Transverse colon (tissue), 4 donors: ENCODE data around the gene TEAD2. TPM values are rescaled to one million over a fixed set of nuclear protein-coding genes. Genes with fewer than 3 reads are reported as not detected.

Experiments
- DNase-seq: peaks from one replicate; pipeline ENCODE4 v3.0.0-alpha.2; 2019
- H3K27ac ChIP-seq, 4 donors: fragments of 200-600 bp; sonication (generic); 2 replicates each; pipeline ENCODE4 v1.5.1; 2016 to 2018; ENCODE audit warnings: inconsistent platforms in 4 of 4
- H3K27me3 ChIP-seq: fragments of 200-600 bp; sonication (generic); 2 replicates; pipeline ENCODE4 v1.5.1; 2017; ENCODE audit warnings: inconsistent platforms
- H3K36me3 ChIP-seq, 4 donors: fragments of 200-600 bp; sonication (generic); 2 replicates each; pipeline ENCODE4 v1.5.1; 2017 to 2019; ENCODE audit warnings: inconsistent platforms in 4 of 4
- H3K4me1 ChIP-seq, 4 donors: fragments of 200-600 bp; sonication (generic); 2 replicates each; pipeline ENCODE4 v1.5.1; 2017 to 2020; ENCODE audit warnings: inconsistent platforms in 4 of 4
- H3K4me3 ChIP-seq, 4 donors: fragments of 200-600 bp; sonication (generic); 1 replicate in 1 of 4; 2 replicates in 3 of 4; pipeline versions ENCODE4 v1.5.1 to v1.6.1; 2017 to 2019; ENCODE audit warnings: inconsistent platforms in 4 of 4
- H3K9me3 ChIP-seq, 2 donors: fragments of 200-600 bp; sonication (generic); 2 replicates each; pipeline ENCODE4 v1.5.1; 2017 to 2019; ENCODE audit warnings: inconsistent platforms in 2 of 2
- CTCF ChIP-seq, 5 experiments: fragments of 200-600 bp in 3 of 5; fragments of 450-650 bp in 2 of 5; sonication (generic) in 3 of 5; IDR thresholded peaks; 1 replicate in 2 of 5; 2 replicates in 3 of 5; pipeline ENCODE4 v1.5.1; 2016 to 2017; ENCODE audit warnings: antibody characterized with exemption in 5 of 5, inconsistent platforms in 3 of 5, mild to moderate bottlenecking in 2 of 5, moderate library complexity in 1 of 5
- EP300 ChIP-seq: sonication (generic); formaldehyde crosslinking; IDR thresholded peaks from one replicate; pipeline ENCODE4 v1.6.1; 2017; ENCODE audit warnings: antibody characterized with exemption, low read depth
- POLR2A ChIP-seq: fragments of 450-650 bp; IDR thresholded peaks from one replicate; pipeline ENCODE4 v1.6.1; 2016; ENCODE audit warnings: antibody characterized with exemption, mild to moderate bottlenecking, moderate library complexity
- POLR2AphosphoS5 ChIP-seq, 3 donors: sonication (generic); formaldehyde crosslinking; IDR thresholded peaks; one replicate each; pipeline ENCODE4 v1.6.1; 2016; ENCODE audit warnings: antibody characterized with exemption in 3 of 3
- WGBS, 2 donors: methylation state at CpG; one replicate each; pipeline ENCODE4 v1.1.5; 2018; ENCODE audit warnings: low coverage in 1 of 2; 5-methylcytosine and 5-hydroxymethylcytosine counted together
- in situ Hi-C, 4 donors: fragments of 200-750 bp; cut with MboI; loops; one replicate each; pipeline versions ENCODE4 v1.15.0 to v1.15.1; 2017; ENCODE audit warnings: low sequenced_read_pairs in 3 of 4, low pct_ligation_motif_present in 1 of 4, low pct_unique_long_range_greater_than_20kb in 1 of 4
- intact Hi-C: fragments of 100-400 bp; cut with DNase I; formaldehyde crosslinking; loops from one replicate; pipeline ENCODE4 v1.15.1; 2023; ENCODE audit warnings: low total_unique reads
- total RNA-seq, 4 donors: library from RNA; depleted of rRNA; stranded (reverse); fragments of >200 nt; gene quantifications; one replicate each; pipeline ENCODE4 v1.1.0, GENCODE V29; 2016

TEAD2 gene
- total RNA-seq, 4 donors from 2014 or later: 5.6 to 20.3 (median 10.9) TPM

GRCh38 chr19:49344505-49345423 lies 17.5 kb downstream of the TEAD2 start:
- 88% methylated on average over 11 of the region's 11 CpGs; no CpG with 5 or more reads in 1 of the 2 donors for WGBS, 2 donors
- Histone ChIP-seq H3K27ac (no peak overlapping the region), H3K4me3 (no peak overlapping the region), H3K27me3 (no peaks in the 10 kb centered on the region), H3K4me1 (peaks cover 5 to 13% (median 8%) of the 10 kb centered on the region in 4 donors), H3K36me3 (peaks cover 0 to 4% (median 0%) of the 10 kb centered on the region in 4 donors), H3K9me3 (no peaks in the 10 kb centered on the region)
- intact Hi-C loops: no loop called here
- DNase-seq: no peak
- in situ Hi-C loops: no loop called here
- TF ChIP-seq EP300: no peak
- no peak for TF ChIP-seq POLR2A
- TF ChIP-seq POLR2AphosphoS5 (IDR thresholded peaks at IDR 0.05): no peak
- TF ChIP-seq CTCF (IDR thresholded peaks at IDR 0.05): no peak

GRCh38 chr19:49343123-49343522 lies 19.1 kb downstream of the TEAD2 start:
- Histone ChIP-seq H3K4me3 (no peak overlapping the region), H3K27ac (no peak overlapping the region), H3K4me1 (peaks cover 7 to 28% (median 24%) of the 10 kb centered on the region in 4 donors), H3K9me3 (no peaks in the 10 kb centered on the region), H3K27me3 (no peaks in the 10 kb centered on the region), H3K36me3 (peaks cover 0 to 4% (median 0%) of the 10 kb centered on the region in 4 donors)
- DNase-seq: peak; percentile 4
- TF ChIP-seq POLR2A (no peak), CTCF (IDR thresholded peaks at IDR 0.05) (no peak), EP300 (no peak), POLR2AphosphoS5 (IDR thresholded peaks at IDR 0.05) (no peak)
- intact Hi-C loops (no loop called here), in situ Hi-C loops (no loop called here)
- 80% methylated on average over 7 of the region's 7 CpGs; no CpG with 5 or more reads in 1 of the 2 donors for WGBS, 2 donors

GRCh38 chr19:49342291-49342721 lies 19.9 kb downstream of the TEAD2 start:
- H3K36me3 ChIP-seq: peaks cover 0 to 4% (median 0%) of the 10 kb centered on the region in 4 donors
- H3K4me1 ChIP-seq: peaks cover 7 to 33% (median 24%) of the 10 kb centered on the region in 4 donors
- H3K4me3 ChIP-seq: no peak overlapping the region
- 92% methylated on average over 11 of the region's 11 CpGs; no CpG with 5 or more reads in 1 of the 2 donors for WGBS, 2 donors
- H3K9me3 ChIP-seq: no peaks in the 10 kb centered on the region
- intact Hi-C loops: no loop called here
- H3K27me3 ChIP-seq: no peaks in the 10 kb centered on the region
- no peak overlapping the region for H3K27ac ChIP-seq
- in situ Hi-C loops: no loop called here
- DNase-seq: peak; percentile 7
- no peak for TF ChIP-seq EP300
- TF ChIP-seq CTCF (IDR thresholded peaks at IDR 0.05): no peak
- TF ChIP-seq POLR2AphosphoS5 (IDR thresholded peaks at IDR 0.05): no peak
- TF ChIP-seq POLR2A: no peak

GRCh38 chr19:49340865-49341718 lies 21.1 kb downstream of the TEAD2 start:
- Histone ChIP-seq H3K9me3 (no peaks in the 10 kb centered on the region), H3K27ac (peak overlapping the region; percentile 72 to 90 (median 81)), H3K4me1 (peaks cover 7 to 33% (median 24%) of the 10 kb centered on the region in 4 donors), H3K27me3 (no peaks in the 10 kb centered on the region), H3K36me3 (no peaks in the 10 kb centered on the region), H3K4me3 (no peak overlapping the region)
- TF ChIP-seq POLR2AphosphoS5 (IDR thresholded peaks at IDR 0.05): no peak
- TF ChIP-seq CTCF (IDR thresholded peaks at IDR 0.05): no peak
- no peak for TF ChIP-seq POLR2A
- TF ChIP-seq EP300: no peak
- in situ Hi-C loops (no loop called here), intact Hi-C loops (no loop called here)
- no peak for DNase-seq
- WGBS, 2 donors: 86 to 93% methylated on average over 5 to 11 of the region's 11 CpGs
